Trophoblast cell (in vitro differentiated cells and primary cell): ENCODE data around the gene SPATA33.

Source experiments
- DNase-seq, 2 donors: peaks; one replicate each; pipeline ENCODE4 v3.0.0-alpha.2; 2016
- H2AFZ ChIP-seq: 2 replicates; pipeline ENCODE4 v1.6.1; 2013; ENCODE audit warnings: low read length, moderate library complexity, mild to moderate bottlenecking; ENCODE audit not compliant: insufficient read depth, poor library complexity
- H2AK5ac ChIP-seq: 2 replicates; pipeline ENCODE4 v1.6.1; 2013; ENCODE audit warnings: mild to moderate bottlenecking, low read length
- H2BK120ac ChIP-seq: 2 replicates; pipeline ENCODE4 v1.6.1; 2013; ENCODE audit warnings: low read length, mild to moderate bottlenecking, moderate library complexity; ENCODE audit not compliant: insufficient read depth, poor library complexity
- H2BK12ac ChIP-seq: 2 replicates; pipeline ENCODE4 v1.6.1; 2013; ENCODE audit warnings: mild to moderate bottlenecking, low read length, moderate library complexity
- H2BK5ac ChIP-seq: 2 replicates; pipeline ENCODE4 v1.6.1; 2013; ENCODE audit warnings: low read length, low read depth, moderate library complexity, mild to moderate bottlenecking; ENCODE audit not compliant: poor library complexity
- H3K14ac ChIP-seq: 2 replicates; pipeline ENCODE4 v1.6.1; 2013; ENCODE audit warnings: mild to moderate bottlenecking, low read length
- H3K18ac ChIP-seq: 2 replicates; pipeline ENCODE4 v1.6.1; 2013; ENCODE audit warnings: mild to moderate bottlenecking, low read length
- H3K23ac ChIP-seq: 2 replicates; pipeline ENCODE4 v1.6.1; 2013; ENCODE audit warnings: low read length
- H3K27ac ChIP-seq: 2 replicates; pipeline ENCODE4 v1.5.1; 2013; ENCODE audit warnings: low read depth, mild to moderate bottlenecking, inconsistent platforms, low read length, moderate library complexity
- H3K27me3 ChIP-seq: 2 replicates; pipeline ENCODE4 v1.6.1; 2013; ENCODE audit warnings: inconsistent platforms, mild to moderate bottlenecking, low read length, moderate library complexity; ENCODE audit not compliant: insufficient read depth
- H3K36me3 ChIP-seq, 2 experiments: 1 replicate in 1 of 2; 2 replicates in 1 of 2; pipeline ENCODE4 v1.6.1; 2013; ENCODE audit warnings: low read length in 2 of 2, mild to moderate bottlenecking in 2 of 2, moderate library complexity in 1 of 2; ENCODE audit not compliant: insufficient read depth in 2 of 2, control insufficient read depth in 1 of 2
- H3K4ac ChIP-seq: 2 replicates; pipeline ENCODE4 v1.6.1; 2013; ENCODE audit warnings: low read depth, mild to moderate bottlenecking, low read length, moderate library complexity
- H3K4me1 ChIP-seq, 2 experiments: 1 replicate in 1 of 2; 2 replicates in 1 of 2; pipeline ENCODE4 v1.6.1; 2013; ENCODE audit warnings: low read length in 2 of 2, mild to moderate bottlenecking in 2 of 2, moderate library complexity in 1 of 2; ENCODE audit not compliant: insufficient read depth in 2 of 2, control insufficient read depth in 1 of 2
- H3K4me2 ChIP-seq: 2 replicates; pipeline ENCODE4 v1.6.1; 2013; ENCODE audit warnings: inconsistent platforms, mild to moderate bottlenecking, low read length, moderate library complexity
- H3K4me3 ChIP-seq: 2 replicates; pipeline ENCODE4 v1.5.1; 2013; ENCODE audit warnings: mild to moderate bottlenecking, low read depth, low read length, inconsistent platforms
- H3K79me1 ChIP-seq: one replicate; pipeline ENCODE4 v1.6.1; 2013; ENCODE audit warnings: low read length
- H3K79me2 ChIP-seq: 2 replicates; pipeline ENCODE4 v1.6.1; 2013; ENCODE audit warnings: low read length, mild to moderate bottlenecking; ENCODE audit not compliant: control insufficient read depth, insufficient read depth, poor library complexity
- H3K9ac ChIP-seq: 2 replicates; pipeline ENCODE4 v1.6.1; 2013; ENCODE audit warnings: mild to moderate bottlenecking, low read length
- H3K9me3 ChIP-seq: 2 replicates; pipeline ENCODE4 v1.6.1; 2013; ENCODE audit warnings: low read depth, mild to moderate bottlenecking, control low read depth, inconsistent platforms, low read length; ENCODE audit not compliant: insufficient read depth
- H4K12ac ChIP-seq: 2 replicates; pipeline ENCODE4 v1.6.1; 2013; ENCODE audit warnings: low read depth, mild to moderate bottlenecking, low read length, moderate library complexity
- H4K8ac ChIP-seq: 2 replicates; pipeline ENCODE4 v1.6.1; 2013; ENCODE audit warnings: low read depth, mild to moderate bottlenecking, low read length, moderate library complexity
- H4K91ac ChIP-seq: one replicate; pipeline ENCODE4 v1.6.1; 2013; ENCODE audit warnings: low read depth, mild to moderate bottlenecking, low read length, moderate library complexity
- WGBS: extraction: QIAGEN DNeasy Blood & Tissue Kit; methylation state at CpG from one replicate; pipeline ENCODE4 v1.1.7; 2013; ENCODE audit warnings: missing lambda C conversion rate; ENCODE audit not compliant: insufficient read length, insufficient coverage; ENCODE audit errors: extremely low coverage; 5-methylcytosine and 5-hydroxymethylcytosine counted together

SPATA33 gene

DNA sequence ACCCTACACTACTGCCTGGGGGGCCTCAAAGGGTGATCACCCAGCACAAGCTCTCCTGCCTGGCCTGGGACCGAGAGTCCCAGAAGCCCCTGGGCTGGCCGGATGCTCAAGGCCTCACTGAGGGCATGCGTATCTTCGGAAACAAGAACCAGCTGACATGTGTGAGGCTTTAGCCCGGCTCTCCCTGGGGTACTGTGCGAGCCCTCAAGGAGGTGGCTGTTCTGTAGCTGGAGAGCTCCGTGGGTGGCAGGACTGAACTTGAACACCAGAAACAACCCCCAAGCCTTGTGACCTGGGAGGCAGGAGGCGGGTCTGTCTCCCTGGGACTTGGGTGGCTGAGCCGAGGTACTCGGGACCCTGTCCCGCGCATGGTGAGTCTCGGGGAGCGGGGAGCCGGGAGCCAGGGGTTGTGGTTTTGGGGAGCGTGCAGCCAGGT is 37.2 kb upstream of the SPATA33 start:
- Histone ChIP-seq H3K27ac (no peak overlapping the region), H2AFZ (no peak overlapping the region), H3K18ac (no peak overlapping the region), H4K12ac (no peak overlapping the region), H3K9ac (no peak overlapping the region), H3K4me3 (no peak overlapping the region), H3K27me3 (no peaks in the 10 kb centered on the region), H3K79me1 (no peaks in the 10 kb centered on the region), H2BK120ac (no peak overlapping the region), H3K4me2 (no peak overlapping the region), H3K79me2 (no peaks in the 10 kb centered on the region), H3K4me1 (peaks cover 3 to 14% of the 10 kb centered on the region in 2 experiments), H2BK12ac (no peak overlapping the region), H3K4ac (no peak overlapping the region), H4K8ac (no peak overlapping the region), H2AK5ac (no peak overlapping the region), H3K9me3 (peaks cover 3% of the 10 kb centered on the region), H3K23ac (no peak overlapping the region), H3K14ac (no peak overlapping the region), H3K36me3 (no peaks in the 10 kb centered on the region), H2BK5ac (no peak overlapping the region), H4K91ac (no peak overlapping the region)
- WGBS: no CpG with 5 or more reads among the region's 16 CpGs
- DNase-seq: no peak

DNA sequence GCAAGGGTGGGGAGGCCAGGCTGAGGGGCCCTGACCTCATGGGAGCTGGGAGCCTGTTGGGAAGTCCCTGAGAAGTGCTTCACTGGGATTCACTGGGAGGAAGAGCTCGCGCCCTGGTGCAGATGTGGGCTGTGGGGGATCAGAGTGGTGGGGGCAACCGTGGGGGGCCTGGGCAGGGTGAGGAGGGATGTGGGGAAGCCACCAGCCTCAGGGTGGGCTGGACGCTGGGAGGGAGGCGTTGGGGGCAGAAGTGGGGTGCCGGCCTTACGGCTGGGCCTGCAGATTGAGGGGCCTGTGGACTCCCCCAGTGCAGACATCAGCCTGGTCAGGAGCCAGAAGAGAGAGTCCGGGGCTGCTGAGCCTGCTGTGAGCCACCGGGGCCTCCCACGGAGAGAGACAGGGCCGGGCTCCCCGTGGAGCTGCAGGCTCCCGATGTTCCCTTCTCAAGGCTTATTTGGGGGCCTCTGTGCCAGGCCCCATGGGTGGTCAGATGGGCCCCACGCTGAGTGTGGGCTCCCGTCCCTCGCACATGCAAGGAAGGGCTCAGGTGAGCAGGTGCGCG is 36.4 kb upstream of the SPATA33 start:
- no peaks in the 10 kb centered on the region for H3K36me3 ChIP-seq
- peaks cover 3% of the 10 kb centered on the region for H3K9me3 ChIP-seq
- no peak overlapping the region for H2BK5ac ChIP-seq
- H4K12ac ChIP-seq: no peak overlapping the region
- WGBS: no CpG with 5 or more reads among the region's 18 CpGs
- H3K79me1 ChIP-seq: no peaks in the 10 kb centered on the region
- no peak overlapping the region for H3K18ac ChIP-seq
- no peak overlapping the region for H3K4me2 ChIP-seq
- no peak overlapping the region for H2AFZ ChIP-seq
- H4K8ac ChIP-seq: no peak overlapping the region
- H3K4me3 ChIP-seq: no peak overlapping the region
- no peak overlapping the region for H4K91ac ChIP-seq
- no peak overlapping the region for H2AK5ac ChIP-seq
- H3K9ac ChIP-seq: no peak overlapping the region
- peaks cover 3 to 15% of the 10 kb centered on the region in 2 experiments for H3K4me1 ChIP-seq
- H3K79me2 ChIP-seq: no peaks in the 10 kb centered on the region
- no peak overlapping the region for H3K27ac ChIP-seq
- no peak overlapping the region for H2BK120ac ChIP-seq
- no peak for DNase-seq
- H3K27me3 ChIP-seq: no peaks in the 10 kb centered on the region
- H3K14ac ChIP-seq: no peak overlapping the region
- H3K23ac ChIP-seq: no peak overlapping the region
- no peak overlapping the region for H2BK12ac ChIP-seq
- no peak overlapping the region for H3K4ac ChIP-seq

GRCh38 chr16:89621698-89622409 is 35.8 kb upstream of the SPATA33 start:
- no CpG with 5 or more reads among the region's 32 CpGs for WGBS
- no peak overlapping the region for H4K12ac ChIP-seq

DNA sequence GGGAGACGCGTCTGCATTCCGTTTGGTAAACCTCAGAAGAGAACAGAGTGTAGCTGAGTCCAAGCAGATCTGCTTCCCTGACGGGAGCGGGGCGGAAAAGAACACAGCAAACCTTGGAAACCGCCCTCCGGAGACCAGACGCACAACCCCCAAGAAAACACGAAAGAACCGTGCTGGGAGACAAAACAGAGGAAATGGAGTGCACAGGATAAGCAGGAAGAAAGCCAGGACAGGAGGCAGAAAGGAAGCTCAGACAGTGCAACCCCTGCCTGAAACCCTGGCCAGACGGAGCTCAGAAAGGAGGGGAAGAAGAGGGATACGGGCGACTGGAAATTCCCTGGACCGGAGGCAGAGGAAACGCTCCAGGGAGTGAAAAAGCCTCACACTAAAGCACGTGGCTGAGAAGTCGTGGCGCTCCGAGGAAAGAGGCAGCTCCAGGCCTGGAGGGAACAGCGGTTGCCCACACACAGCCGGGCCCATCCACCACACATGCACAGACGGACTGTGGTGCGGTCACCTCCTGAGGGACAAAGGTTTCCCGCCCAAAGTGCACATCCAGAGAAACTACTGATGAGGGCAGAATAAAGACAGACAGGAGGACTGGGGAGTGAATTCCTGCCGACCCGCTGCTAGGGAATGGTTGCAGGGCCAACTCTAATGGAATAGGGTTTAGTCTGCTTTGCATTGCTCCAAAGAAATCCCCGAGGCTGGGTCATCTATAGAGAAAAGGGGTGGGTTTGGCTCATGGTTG is 34.0 kb upstream of the SPATA33 start:
- Histone ChIP-seq H3K9ac (no peak overlapping the region), H3K14ac (no peak overlapping the region), H3K23ac (no peak overlapping the region), H2AK5ac (no peak overlapping the region), H4K12ac (no peak overlapping the region), H3K79me2 (no peaks in the 10 kb centered on the region), H3K4me1 (peaks cover 3 to 15% of the 10 kb centered on the region in 2 experiments), H3K9me3 (peaks cover 3% of the 10 kb centered on the region), H3K18ac (no peak overlapping the region), H3K79me1 (no peaks in the 10 kb centered on the region), H2BK120ac (no peak overlapping the region), H3K27me3 (no peaks in the 10 kb centered on the region), H3K36me3 (no peaks in the 10 kb centered on the region), H3K4ac (no peak overlapping the region), H2BK5ac (no peak overlapping the region), H3K4me3 (no peak overlapping the region), H2AFZ (no peak overlapping the region), H3K4me2 (no peak overlapping the region), H2BK12ac (no peak overlapping the region), H3K27ac (peak overlapping the region; percentile 29), H4K91ac (no peak overlapping the region), H4K8ac (no peak overlapping the region)
- no CpG with 5 or more reads among the region's 28 CpGs for WGBS
- DNase-seq: peak; percentile 53 to 64

More at GRCh38 chr16:89621698-89622409, 35.8 kb upstream of the SPATA33 start:
- no peak overlapping the region for H3K4me3 ChIP-seq
- no peak overlapping the region for H4K91ac ChIP-seq
- no peak overlapping the region for H3K23ac ChIP-seq
- no peak overlapping the region for H3K9ac ChIP-seq
- no peak overlapping the region for H2AK5ac ChIP-seq
- DNase-seq: no peak
- H3K4me2 ChIP-seq: no peak overlapping the region
- no peaks in the 10 kb centered on the region for H3K79me1 ChIP-seq
- peaks cover 3% of the 10 kb centered on the region for H3K9me3 ChIP-seq
- no peaks in the 10 kb centered on the region for H3K36me3 ChIP-seq
- H2BK5ac ChIP-seq: no peak overlapping the region
- no peak overlapping the region for H2AFZ ChIP-seq
- no peak overlapping the region for H2BK12ac ChIP-seq
- no peaks in the 10 kb centered on the region for H3K27me3 ChIP-seq
- H3K4me1 ChIP-seq: peaks cover 3 to 15% of the 10 kb centered on the region in 2 experiments
- no peak overlapping the region for H3K18ac ChIP-seq
- no peaks in the 10 kb centered on the region for H3K79me2 ChIP-seq
- H3K27ac ChIP-seq: no peak overlapping the region
- H3K14ac ChIP-seq: no peak overlapping the region
- no peak overlapping the region for H4K8ac ChIP-seq
- H2BK120ac ChIP-seq: no peak overlapping the region
- no peak overlapping the region for H3K4ac ChIP-seq
